NCI-H2227 treated with DMSO at 0.1 percent for 48 hours (cell line): ENCODE results near the gene SRRM3.
A peak's percentile ranks its signal among the peaks of the same experiment; 100 is the strongest.
"Not testable (repeated sequence)": the region's sequence is repeated elsewhere in the genome, so short reads cannot be mapped to it uniquely, and the experiment has no call there.

ENCODE experiments used
- DNase-seq: peaks from one replicate; lab custom pipeline; 2025; lab: John Stamatoyannopoulos, UW

SRRM3 gene

DNA sequence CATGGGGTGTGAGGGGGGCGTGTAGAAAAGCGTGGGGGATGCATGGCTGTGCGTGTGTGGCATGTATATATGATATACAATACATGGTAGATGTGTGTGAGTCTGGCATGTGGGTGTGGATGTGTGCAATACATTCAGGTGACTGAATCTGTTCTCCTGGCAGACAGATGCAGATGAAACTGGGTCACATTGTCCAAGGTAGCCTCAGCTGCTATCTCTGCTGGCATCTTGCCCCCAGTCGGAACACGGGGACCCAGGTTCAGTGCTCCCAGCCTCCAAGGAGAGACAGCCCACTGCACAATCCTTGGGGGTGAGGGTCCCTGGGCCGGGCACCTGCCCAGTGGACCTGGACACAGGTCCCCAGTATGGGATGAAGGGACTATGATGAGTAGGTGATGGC lies 12.4 kb upstream of the SRRM3 start:
- no peak for DNase-seq

DNA sequence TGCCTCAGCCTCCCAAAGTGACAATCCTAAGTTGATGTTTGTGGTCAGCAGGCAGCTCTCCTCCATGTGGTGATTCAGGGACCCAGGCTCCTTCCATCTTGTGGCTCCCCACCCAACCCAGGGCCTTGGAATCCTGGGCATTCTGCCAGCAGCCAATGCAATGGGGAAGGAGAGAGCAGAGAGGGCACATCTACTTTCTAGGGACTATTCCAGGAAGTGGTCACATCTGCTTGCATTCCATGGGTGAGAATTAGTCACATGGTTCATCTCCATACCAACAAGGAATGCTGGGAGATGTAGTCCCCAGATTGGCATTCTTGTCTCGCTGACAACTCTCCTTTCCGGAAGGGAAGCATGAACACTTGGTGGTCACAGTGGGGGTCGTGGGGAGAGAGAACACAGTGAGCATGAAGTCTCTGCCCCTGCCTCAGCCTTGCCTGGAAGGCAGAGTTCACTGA lies 9.9 kb upstream of the SRRM3 start:
- peak; percentile 9 for DNase-seq

DNA sequence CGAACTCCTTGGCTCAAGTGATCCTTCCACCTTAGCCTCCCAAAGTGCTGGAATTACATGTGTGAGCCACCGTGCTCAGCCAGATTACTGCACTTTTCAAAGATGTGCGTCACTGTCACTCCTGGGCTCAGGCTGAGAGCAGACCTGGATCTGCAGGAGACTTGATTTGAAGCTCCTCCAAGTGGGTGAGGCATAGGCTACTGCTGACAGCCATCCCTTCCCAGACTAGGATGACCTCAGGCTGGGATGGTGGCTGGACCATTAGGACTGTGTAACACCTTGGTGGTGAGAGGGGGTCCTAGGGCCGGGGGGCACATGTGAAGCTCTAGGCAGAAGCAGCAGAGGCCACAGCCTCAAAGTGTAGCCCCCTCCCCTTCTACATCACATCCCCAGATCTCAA lies 8.2 kb upstream of the SRRM3 start:
- peak; percentile 32 for DNase-seq

DNA sequence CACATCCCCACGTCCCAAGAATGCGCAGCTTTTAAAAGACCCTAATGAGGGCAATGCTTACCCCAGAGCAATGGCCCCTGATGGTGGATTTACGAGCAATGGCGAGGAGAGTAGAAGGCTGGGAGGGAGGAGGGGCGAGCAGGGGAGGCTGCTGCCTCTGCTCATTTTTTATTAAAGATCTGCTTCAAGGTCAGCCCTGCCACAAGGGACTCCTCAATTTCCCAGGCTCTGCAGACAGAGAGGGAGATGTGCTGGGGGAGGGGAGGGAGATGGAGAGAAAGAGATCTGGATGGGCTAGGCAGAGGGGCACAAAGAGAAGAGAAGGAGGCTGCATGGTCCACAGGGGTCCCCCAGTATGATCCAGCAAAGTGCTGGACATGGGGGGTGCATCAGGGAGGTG lies 7.8 kb upstream of the SRRM3 start:
- DNase-seq: peak; percentile 47

DNA sequence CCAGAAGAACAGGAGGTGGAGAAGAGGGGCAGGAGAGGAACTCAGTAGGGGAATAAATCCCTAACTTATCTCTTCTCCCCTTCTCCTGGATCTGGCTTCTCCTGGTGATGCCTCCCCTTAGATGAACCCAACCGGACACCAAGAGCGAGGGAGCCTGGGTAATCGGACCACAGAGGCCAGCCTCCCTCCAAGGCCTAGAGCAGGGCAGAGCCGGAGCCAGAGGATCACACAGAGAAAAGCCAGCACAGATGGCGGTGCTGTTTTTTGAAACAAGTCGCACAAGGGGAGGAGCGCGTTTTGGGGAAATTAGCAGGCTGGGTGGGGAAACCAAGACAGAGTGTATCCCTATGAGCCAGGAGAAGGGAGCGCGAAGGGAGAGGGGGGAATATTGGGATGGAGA lies 4.9 kb upstream of the SRRM3 start:
- no peak for DNase-seq

DNA sequence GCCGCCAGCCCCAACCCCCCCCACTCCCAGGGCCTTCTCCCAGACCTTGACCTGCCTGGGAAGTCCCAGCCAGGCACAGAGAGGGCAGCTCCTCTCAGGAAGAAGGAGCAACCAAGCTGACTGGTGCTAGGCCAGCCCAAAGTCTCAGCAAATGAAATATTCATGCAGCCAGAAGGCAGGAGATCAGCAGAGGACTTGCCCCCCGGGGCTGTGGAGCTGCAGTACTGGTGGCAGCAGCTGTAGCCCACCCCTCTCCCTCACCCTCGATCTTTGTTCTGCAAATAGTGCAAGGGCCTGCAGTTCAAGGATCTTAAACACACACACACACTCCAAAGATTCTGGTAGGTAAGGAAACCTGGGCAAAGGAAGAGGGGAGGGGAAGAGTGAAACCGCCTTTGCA lies 3.5 kb upstream of the SRRM3 start:
- no peak for DNase-seq

DNA sequence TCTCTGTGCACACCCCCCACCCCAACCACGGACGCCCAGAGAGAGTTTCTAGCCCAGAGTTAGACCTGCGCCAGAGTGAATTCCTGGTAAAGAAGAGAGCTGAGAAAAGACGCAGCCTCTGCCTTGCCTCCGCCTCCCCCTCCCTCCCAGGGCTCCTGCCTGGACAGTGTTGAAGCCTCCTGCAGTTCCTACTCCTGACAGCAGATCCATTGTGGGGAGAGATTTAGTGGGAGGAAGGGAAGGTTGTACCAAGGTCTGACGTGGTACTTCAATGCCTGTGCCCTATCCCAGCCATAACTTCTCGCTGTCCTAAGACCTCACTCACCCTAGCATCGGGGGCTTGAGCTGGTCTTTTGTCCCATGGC lies 952 bp downstream of the SRRM3 start:
- peak; percentile 46 for DNase-seq

DNA sequence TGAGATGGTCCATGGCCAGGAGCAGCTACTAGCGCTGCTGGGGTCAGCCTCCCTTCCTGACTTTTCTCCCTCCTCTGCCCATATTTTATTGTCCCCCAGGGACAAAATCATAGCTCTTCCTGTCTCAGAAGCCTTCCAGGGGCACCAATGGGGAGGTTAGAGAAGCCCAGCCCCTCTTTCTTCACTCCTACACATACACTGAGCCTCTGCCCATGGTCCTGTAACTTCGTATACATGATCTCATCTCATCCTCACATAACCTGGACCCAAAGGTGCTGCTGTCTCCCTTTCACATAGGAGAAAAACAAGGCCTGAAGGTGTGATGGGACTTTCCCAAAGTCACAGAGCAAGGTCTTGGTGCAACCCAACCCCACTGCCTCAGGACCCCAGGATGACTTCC lies 2.5 kb downstream of the SRRM3 start:
- DNase-seq: no peak

DNA sequence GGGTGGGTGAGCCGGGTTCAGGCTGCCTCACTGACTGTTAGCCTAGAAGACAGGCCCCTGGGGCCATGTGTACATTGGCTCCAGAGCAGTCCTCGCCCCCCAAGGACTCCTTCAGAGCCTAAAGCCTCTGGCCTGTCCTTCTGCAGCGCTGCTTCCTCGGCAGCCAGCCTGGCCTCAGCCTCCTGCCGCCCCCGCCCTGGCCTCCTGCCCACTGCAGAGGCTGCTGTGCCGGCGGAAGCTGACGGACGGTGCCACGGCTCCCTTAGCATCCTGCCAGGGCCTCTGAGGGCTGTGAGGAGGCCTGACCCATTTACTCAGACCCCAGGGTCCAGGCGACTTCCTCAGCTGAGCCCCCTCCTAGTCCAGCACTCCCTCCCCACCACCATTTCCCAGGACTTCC lies 4.9 kb downstream of the SRRM3 start:
- no peak for DNase-seq

DNA sequence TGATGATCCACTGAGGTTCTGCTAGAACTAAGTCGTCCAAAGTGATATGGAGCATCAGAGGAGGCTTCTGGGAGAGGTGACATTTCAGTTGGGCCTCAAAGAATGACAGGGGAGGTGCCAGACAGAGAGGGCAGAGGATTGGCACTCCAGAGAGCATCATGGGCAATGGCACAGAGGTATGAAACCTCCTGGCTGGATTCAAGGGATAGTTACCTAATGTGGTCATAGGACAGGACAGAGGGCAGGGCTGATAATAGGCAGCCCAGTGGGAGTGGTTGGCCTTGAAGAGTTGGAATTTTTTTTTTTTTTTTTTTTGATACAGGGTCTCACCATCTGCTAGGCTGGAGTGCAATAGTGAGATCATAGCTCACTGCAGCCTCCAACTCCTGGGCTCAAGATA lies 7.6 kb downstream of the SRRM3 start:
- DNase-seq: no peak

DNA sequence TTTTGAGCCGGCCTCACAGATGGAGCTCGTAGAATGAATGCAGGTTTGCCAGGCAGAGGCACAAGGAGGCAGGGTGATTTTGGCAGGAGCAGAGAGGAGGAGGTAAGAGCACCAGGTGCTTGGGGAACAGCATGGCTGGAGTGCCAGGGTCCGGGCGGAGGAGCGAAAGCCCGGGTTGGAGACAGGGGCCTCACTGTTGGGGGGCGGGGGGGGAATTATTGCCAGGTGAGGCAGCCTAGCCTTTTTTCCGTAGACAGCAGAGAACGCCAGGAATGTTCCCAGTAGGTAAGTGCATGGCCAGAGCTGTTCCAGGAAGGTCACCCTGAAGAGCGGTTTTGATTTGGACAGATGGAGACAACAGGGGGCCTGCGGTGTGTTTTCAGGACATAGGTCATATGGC lies 9.5 kb downstream of the SRRM3 start:
- DNase-seq: no peak

DNA sequence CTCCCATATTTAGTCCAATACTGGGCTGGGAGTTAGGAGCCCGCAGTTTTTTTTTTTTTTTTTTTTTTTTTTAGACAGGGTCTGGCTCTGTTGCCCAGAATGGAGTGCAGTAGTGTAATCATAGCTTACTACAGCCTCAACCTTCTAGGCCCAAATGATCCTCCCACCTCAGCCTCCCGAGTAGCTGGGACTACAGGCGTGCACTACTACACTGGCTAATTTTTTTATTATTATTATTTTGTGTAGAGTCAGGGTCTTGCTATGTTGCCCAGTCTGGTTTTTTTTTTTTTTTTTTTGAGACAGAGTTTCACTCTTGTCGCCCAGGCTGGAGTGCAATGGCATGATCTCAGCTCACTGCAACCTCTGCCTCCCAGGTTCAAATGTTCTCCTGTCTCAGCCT lies 13.7 kb downstream of the SRRM3 start:
- DNase-seq: not testable (repeated sequence)

DNA sequence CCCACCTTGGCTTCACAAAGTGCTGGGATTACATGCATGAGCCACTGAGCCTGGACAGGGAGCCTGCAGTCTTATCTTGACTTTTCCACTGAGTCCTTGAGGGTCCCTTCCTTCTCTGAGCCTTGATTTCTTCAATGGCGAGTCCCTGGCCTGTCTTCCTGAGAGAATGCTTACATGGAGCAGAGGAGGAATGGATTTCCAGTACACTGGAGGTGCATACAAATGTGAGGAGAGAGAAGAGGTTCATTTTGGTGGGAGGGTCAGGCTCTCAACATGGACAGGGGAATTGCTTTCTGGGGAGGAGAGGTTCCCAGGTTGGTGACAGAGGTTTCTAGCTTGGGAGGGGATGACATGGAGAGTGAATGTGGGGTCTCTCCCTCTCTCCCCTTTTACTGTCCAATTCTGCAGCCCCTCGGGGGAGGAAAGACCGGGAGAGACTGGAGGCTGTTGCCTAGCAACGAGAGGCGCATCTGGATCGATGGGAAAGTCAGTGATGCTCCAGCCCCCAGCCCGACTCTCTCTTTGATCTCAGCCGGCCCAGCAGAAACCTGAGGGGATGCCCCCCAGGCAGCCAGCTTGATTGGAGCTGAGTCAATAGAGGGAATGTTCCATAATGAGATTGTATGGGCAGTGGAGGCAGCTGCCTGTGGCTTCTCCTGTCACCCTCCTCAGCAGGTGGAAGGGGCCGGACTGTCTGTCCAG lies 14.8 kb downstream of the SRRM3 start:
- peak; percentile 59 for DNase-seq

DNA sequence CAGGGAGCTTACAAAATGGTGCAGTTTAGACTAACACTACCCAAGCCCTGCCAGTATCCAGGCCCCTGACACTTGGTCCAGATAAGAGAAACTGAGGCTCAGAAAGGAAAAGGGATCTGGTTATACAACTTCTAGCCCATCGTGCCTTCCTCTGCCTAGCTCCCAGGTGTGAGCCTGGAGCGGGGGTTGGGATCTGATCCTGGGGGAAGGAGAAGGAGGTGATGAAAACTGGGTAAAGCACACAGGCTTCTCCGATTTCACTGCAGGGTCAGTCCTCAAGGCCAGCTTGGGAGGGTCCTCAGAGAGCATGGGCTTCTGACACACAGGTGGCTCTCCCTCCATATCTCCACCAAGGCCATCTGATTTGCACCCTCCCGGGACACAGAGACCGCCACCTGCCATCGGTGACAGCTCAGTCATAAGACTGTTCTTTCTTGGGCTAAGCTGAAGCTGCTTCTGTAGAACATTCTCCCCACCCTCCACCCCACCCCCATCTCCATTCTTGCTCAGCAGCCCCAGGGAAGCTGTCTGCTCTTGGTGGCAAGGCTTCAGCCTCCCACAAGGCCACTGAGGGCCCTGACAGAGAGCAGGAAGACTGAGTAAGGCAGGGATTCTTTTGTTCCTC lies 16.4 kb downstream of the SRRM3 start:
- no peak for DNase-seq

DNA sequence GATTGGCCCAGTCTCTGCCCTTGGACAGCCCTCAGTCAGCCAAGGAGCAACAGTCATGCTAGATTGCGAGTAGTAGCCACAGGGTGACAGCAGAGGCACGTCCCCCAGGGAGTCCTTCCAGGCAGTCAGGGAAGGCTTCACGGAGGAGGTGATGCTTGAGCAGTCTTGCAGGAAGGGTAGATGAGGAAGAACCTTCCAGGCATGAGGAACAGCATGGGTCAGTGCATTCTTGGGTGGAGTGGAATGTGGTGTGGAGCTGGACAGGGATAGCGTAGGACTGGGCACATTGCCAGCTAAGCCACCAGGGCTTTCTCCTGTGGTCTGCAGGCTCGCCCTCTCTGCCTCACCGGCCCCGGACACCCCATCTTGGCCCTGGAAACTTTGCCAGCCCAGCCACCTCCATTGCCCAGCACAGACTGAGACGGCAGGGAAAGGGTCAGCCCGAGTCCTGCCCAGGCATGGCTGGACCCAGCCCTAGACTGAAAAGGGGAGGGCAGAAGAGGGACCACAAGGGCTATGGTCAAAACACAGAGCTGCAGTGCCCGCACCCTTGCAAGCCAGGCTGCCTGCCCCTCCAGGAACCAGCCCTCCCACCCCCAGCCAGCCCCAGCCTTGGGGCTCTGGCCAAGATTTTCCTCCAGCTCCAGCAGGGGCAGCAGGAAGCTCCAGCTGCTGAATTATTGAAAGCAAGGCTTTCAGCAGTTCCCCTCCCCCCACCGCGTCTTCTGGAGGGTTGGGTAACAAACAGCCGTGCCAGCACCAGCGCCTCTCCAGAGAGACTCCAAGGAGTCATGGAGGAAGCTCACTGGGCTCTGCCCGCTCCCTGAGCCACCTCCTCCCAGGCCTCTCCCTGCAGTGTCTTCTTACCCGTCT lies 18.7 kb downstream of the SRRM3 start:
- DNase-seq: peak; percentile 62

DNA sequence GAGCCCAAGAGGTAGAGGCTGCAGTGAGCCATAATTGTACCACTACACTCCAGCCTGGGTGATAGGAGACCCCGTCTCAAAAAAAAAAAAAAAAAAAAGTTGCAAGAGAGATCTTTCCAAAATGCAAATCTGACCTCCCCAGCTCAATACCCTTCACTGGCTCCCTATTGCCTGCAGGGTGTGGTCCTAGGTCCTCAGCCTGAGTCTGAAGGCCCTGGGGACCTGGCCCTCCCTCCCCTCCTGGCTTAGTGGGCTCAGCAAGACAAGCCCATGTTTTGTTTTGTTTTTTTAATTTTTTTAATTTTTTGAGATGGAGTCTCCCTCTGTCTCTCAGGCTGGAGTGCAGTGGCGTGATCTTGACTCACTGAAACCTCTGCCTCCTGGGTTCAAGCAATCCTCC lies 20.6 kb downstream of the SRRM3 start:
- no peak for DNase-seq

DNA sequence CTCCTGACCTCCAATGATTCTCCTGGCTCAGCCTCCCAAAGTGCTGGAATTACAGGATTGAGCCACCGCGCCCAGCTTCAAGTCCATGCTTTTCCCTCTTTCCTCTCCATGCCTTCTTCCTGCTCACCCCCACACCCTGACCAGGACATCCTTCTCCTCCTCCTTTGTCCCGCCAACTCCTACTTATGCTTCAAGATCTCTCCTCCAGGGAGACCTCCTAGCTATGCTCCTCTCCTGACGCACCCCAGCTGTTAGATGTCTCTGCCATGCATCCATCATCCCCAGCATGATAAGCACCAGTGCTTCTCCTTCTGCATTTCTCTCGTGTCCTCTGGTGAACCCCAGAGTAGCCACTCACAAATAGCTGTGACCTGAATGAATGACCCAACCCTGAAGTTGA lies 21.1 kb downstream of the SRRM3 start:
- DNase-seq: no peak

DNA sequence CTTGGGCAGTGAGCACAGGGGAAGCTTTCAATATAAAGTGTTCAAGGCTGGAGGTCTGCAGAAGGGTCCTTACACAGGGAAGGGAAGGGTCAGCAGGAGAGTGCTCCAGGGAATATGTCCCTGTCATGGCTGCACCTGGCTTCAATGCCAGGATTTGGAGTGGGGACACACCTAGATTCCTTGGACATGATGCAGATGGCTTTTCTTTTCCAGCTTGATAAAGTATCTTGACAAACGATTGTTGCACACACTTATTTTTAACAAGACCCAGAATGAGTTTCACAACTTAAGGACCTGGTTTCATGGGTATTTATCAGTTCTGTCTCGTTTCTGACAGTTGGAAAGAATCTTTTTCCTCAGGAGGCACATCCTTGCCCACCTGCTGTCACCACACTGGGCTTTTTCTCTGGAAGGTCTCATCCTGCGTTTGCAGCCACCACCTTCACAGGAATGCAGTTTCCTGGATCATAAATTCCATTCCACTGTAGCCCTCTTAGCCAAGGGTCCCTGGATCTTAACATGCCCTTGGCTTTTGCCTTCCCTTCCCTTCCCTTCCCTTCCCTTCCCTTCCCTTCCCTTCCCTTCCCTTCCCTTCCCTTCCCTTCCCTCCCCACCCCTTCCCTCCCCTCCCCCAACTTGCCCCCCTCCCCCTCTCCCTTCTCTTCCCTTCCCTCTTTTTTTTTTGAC lies 21.7 kb downstream of the SRRM3 start:
- no peak for DNase-seq

DNA sequence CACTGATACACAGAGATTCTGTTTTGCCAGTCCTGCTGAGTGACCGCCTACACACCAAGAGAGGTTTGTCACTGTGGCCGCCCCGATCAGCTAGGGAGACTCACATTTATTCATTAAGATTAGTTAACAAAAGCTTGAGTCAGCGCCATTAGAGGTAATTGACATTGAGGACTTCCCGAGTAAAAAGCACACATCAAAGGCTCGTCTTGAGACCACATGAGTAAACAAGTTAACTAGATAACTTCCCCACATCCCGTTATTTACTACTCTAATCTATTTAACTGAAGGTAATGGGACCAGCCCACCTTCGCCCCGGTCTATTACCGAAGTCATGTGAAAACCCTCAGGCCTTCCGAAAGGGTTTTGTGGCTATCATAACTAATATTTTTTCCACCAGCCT lies 23.0 kb downstream of the SRRM3 start:
- no peak for DNase-seq

DNA sequence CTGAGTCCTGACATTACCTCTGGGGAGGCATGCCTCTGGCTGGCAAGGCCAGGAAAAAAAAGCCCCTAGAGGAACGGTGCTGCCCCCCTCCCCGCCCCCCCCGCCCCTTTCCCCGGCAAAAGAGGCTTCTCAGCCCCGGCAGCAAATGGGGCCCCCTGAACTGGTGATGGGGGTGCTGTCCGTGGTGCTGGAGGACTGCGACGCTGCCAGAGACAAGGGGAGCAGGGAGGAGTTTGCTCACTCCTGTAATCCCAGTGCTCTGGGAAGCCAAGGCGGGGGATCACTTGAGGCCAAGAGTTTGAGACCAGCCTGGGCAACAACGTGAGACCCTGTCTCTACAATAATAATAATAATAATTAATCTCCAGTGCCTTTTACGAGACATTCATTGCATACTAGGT lies 23.7 kb downstream of the SRRM3 start:
- DNase-seq: no peak

DNA sequence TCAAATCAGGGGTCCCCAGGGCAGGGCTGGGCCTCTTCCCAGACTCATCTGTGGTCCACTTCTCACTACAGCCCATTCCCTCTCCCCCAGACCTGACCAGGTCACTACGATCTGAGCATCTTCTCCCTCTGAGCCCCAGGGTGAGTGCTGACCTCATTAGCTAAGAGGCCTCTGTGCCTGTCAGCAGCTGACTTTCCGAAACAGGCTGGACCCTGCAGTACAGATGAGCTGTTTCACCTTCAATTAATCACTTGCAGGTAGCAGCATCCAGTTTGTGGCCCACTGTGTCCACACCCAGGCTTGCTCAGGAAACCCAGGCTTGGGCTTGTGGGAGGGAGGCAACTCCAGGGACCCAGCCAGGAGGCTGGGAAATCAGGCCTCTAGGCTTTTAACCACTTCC lies 24.3 kb downstream of the SRRM3 start:
- DNase-seq: no peak

DNA sequence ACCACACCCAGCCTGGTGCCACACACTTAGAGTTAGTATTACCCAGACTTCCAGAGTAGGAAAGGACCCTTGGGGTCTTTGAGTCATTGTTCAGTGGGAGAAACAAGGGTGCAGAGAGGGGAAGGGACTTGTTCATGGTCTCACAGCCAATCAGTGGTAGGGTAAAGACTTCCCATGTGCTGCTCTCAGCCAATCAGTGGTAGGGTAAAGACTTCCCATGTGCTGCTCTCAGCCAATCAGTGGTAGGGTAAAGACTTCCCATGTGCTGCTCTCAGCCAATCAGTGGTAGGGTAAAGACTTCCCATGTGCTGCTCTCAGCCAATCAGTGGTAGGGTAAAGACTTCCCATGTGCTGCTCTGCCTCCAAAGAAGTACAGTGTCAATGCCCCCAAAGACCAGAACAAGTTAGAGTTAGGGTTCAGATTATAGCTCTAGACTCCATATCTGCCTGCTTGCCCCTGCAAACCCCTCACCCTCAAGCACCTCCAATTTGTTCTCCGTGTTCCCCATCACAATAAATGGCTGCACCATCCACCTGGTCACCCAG lies 25.3 kb downstream of the SRRM3 start:
- DNase-seq: not testable (repeated sequence)
